H1 (cell line): Measurements from ENCODE around the gene ST6GALNAC5. TPM values are rescaled to one million over a fixed set of nuclear protein-coding genes. Genes with fewer than 3 reads are reported as not detected.

ENCODE experiments used
- CTCF ChIA-PET: fragments of 300-600 bp; sonication (Branson Sonifier 250); formaldehyde crosslinking; loops from one replicate; lab custom pipeline; 2021; ENCODE audit not compliant: partially characterized antibody; lab: Charles Lee
- POLR2A ChIA-PET: fragments of 300-600 bp; sonication (Branson Sonifier 250); formaldehyde crosslinking; loops from one replicate; lab custom pipeline; 2021; ENCODE audit warnings: inconsistent platforms; ENCODE audit not compliant: partially characterized antibody; lab: Charles Lee
- DNase-seq, 2 experiments: peaks; one replicate each; pipeline versions ENCODE4 v3.0.0 to v3.0.0-alpha.2; 2010 to 2022; ENCODE audit warnings: low spot score in 2 of 2, low read depth in 1 of 2, mixed read lengths in 1 of 2
- FAIRE-seq: peaks from 2 replicates; lab custom pipeline; 2011; peaks lifted over from hg19 to GRCh38; lab: Jason Lieb, UNC
- H2AFZ ChIP-seq: 2 replicates; pipeline ENCODE4 v1.8.1; 2012; ENCODE audit warnings: low read length, inconsistent platforms
- H2AK5ac ChIP-seq: 2 replicates; pipeline ENCODE4 v1.6.1; 2013; ENCODE audit warnings: low read depth, low read length
- H2BK120ac ChIP-seq: replicated peaks from 2 replicates; pipeline ENCODE3; 2013; ENCODE audit warnings: low read depth, low read length, inconsistent platforms
- H2BK12ac ChIP-seq: 2 replicates; pipeline ENCODE4 v1.6.1; 2013; ENCODE audit warnings: low read depth, low read length
- H2BK15ac ChIP-seq: 2 replicates; pipeline ENCODE4 v1.6.1; 2013; ENCODE audit warnings: low read length
- H2BK20ac ChIP-seq: 2 replicates; pipeline ENCODE4 v1.6.1; 2013; ENCODE audit warnings: low read length
- H2BK5ac ChIP-seq: 2 replicates; pipeline ENCODE4 v1.6.1; 2013; ENCODE audit warnings: low read depth, low read length
- H3K14ac ChIP-seq: 2 replicates; pipeline ENCODE4 v1.6.1; 2013; ENCODE audit warnings: inconsistent platforms; ENCODE audit not compliant: insufficient read length
- H3K18ac ChIP-seq: 2 replicates; pipeline ENCODE4 v1.6.1; 2013; ENCODE audit warnings: low read length; ENCODE audit errors: extremely low read depth
- H3K23ac ChIP-seq: 2 replicates; pipeline ENCODE4 v1.6.1; 2013; ENCODE audit warnings: inconsistent platforms; ENCODE audit not compliant: insufficient read length
- H3K23me2 ChIP-seq: 2 replicates; pipeline ENCODE4 v1.6.1; 2013; ENCODE audit warnings: low read depth, low read length
- H3K27ac ChIP-seq: 2 replicates; pipeline ENCODE4 v1.6.1; 2011; ENCODE audit warnings: low read depth, low read length, inconsistent platforms
- H3K27me3 ChIP-seq, 4 experiments: replicated peaks in 1 of 4; 1 replicate in 1 of 4; 2 replicates in 3 of 4; pipeline versions ENCODE4 v1.6.1 to v1.8.1; 2011 to 2013; ENCODE audit warnings: low read length in 3 of 4, mild to moderate bottlenecking in 3 of 4, inconsistent platforms in 2 of 4, mixed read lengths in 2 of 4, moderate library complexity in 1 of 4; ENCODE audit not compliant: control insufficient read depth in 3 of 4, insufficient read depth in 3 of 4; ENCODE audit errors: extremely low read depth in 1 of 4
- H3K36me3 ChIP-seq, 4 experiments: 2 replicates each; pipeline versions ENCODE4 v1.6.1 to v1.8.1; 2011 to 2013; ENCODE audit warnings: mild to moderate bottlenecking in 4 of 4, low read length in 3 of 4, moderate library complexity in 2 of 4, control low read depth in 1 of 4, inconsistent platforms in 1 of 4; ENCODE audit not compliant: insufficient read depth in 4 of 4, control insufficient read depth in 2 of 4
- H3K4ac ChIP-seq: replicated peaks from 2 replicates; pipeline ENCODE3; 2013; ENCODE audit warnings: low read length, low read depth, mixed read lengths, inconsistent platforms; ENCODE audit not compliant: insufficient read length
- H3K4me1 ChIP-seq, 4 experiments: replicated peaks in 1 of 4; 1 replicate in 1 of 4; 2 replicates in 3 of 4; pipeline versions ENCODE4 v1.6.1 to v1.8.1; 2011 to 2013; ENCODE audit warnings: low read length in 3 of 4, inconsistent platforms in 2 of 4, mixed read lengths in 1 of 4; ENCODE audit not compliant: insufficient read depth in 4 of 4, control insufficient read depth in 3 of 4
- H3K4me2 ChIP-seq, 2 experiments: 2 replicates each; pipeline versions ENCODE4 v1.6.1 to v1.8.1; 2011 to 2013; ENCODE audit warnings: low read depth in 2 of 2, low read length in 2 of 2, control low read depth in 1 of 2, inconsistent platforms in 1 of 2, mild to moderate bottlenecking in 1 of 2; ENCODE audit not compliant: insufficient read depth in 1 of 2
- H3K4me3 ChIP-seq, 4 experiments: fragments of 200-600, 300-600 bp in 1 of 4; sonication (generic), shearing (Covaris generic), sonication (Bioruptor Twin) in 1 of 4; 2 replicates each; pipeline versions ENCODE4 v1.5.1 to v1.8.1; 2011 to 2016; ENCODE audit warnings: low read length in 4 of 4, low read depth in 3 of 4, control low read depth in 2 of 4, inconsistent platforms in 2 of 4, mild to moderate bottlenecking in 2 of 4, mixed read lengths in 1 of 4, moderate library complexity in 1 of 4; ENCODE audit not compliant: insufficient read depth in 2 of 4; ENCODE audit errors: extremely low read depth in 1 of 4
- H3K56ac ChIP-seq: replicated peaks from 2 replicates; pipeline ENCODE3; 2013; ENCODE audit warnings: low read depth, mild to moderate bottlenecking, mixed read lengths, low read length, inconsistent platforms; ENCODE audit not compliant: insufficient read length
- H3K79me1 ChIP-seq: 2 replicates; pipeline ENCODE4 v1.6.1; 2013; ENCODE audit warnings: low read depth, low read length, control low read depth
- H3K79me2 ChIP-seq, 2 experiments: 2 replicates each; pipeline versions ENCODE4 v1.6.1 to v1.8.1; 2012 to 2013; ENCODE audit warnings: low read length in 2 of 2, mild to moderate bottlenecking in 2 of 2, inconsistent platforms in 1 of 2; ENCODE audit not compliant: insufficient read depth in 2 of 2, control insufficient read depth in 1 of 2
- H3K9ac ChIP-seq, 4 experiments: replicated peaks in 1 of 4; 1 replicate in 1 of 4; 2 replicates in 3 of 4; pipeline versions ENCODE4 v1.6.1 to v1.8.1; 2011 to 2013; ENCODE audit warnings: low read depth in 3 of 4, low read length in 3 of 4, control low read depth in 2 of 4, mild to moderate bottlenecking in 2 of 4, moderate library complexity in 2 of 4, inconsistent platforms in 1 of 4; ENCODE audit errors: extremely low read depth in 1 of 4
- H3K9me3 ChIP-seq, 2 experiments: 2 replicates each; pipeline versions ENCODE4 v1.6.1 to v1.8.1; 2012 to 2013; ENCODE audit warnings: mild to moderate bottlenecking in 2 of 2, moderate library complexity in 2 of 2, control low read depth in 1 of 2, inconsistent platforms in 1 of 2, low read depth in 1 of 2, low read length in 1 of 2, mixed read lengths in 1 of 2; ENCODE audit not compliant: insufficient read depth in 2 of 2
- H4K20me1 ChIP-seq, 2 experiments: replicated peaks in 1 of 2; 2 replicates each; pipeline versions ENCODE3 to v1.8.1; 2011 to 2013; ENCODE audit warnings: inconsistent platforms in 2 of 2, low read length in 2 of 2, mild to moderate bottlenecking in 1 of 2; ENCODE audit not compliant: insufficient read depth in 2 of 2, control insufficient read depth in 1 of 2
- H4K5ac ChIP-seq: 2 replicates; pipeline ENCODE4 v1.6.1; 2013; ENCODE audit warnings: low read length, low read depth, mixed read lengths, inconsistent platforms; ENCODE audit not compliant: insufficient read length
- H4K8ac ChIP-seq: 2 replicates; pipeline ENCODE4 v1.8.0; 2013; ENCODE audit warnings: mild to moderate bottlenecking, moderate library complexity, low read length, inconsistent platforms; ENCODE audit not compliant: insufficient read depth; ENCODE audit errors: extremely low read depth
- H4K91ac ChIP-seq: replicated peaks from 2 replicates; pipeline ENCODE3; 2013; ENCODE audit warnings: low read length, mixed read lengths, inconsistent platforms; ENCODE audit not compliant: insufficient read length
- MAFK ChIP-seq: IDR thresholded peaks from 2 replicates; pipeline ENCODE4 v1.6.1; 2012; ENCODE audit warnings: low read depth, mild to moderate bottlenecking, improper control_type of control experiment, low read length
- WGBS, 2 experiments: shearing (Covaris generic) in 1 of 2; methylation state at CpG; one replicate each; pipeline versions ENCODE4 v1.1.6 to v1.1.7; 2013 to 2015; ENCODE audit warnings: low lambda C conversion rate in 2 of 2, mixed read lengths in 2 of 2, inconsistent platforms in 1 of 2, low coverage in 1 of 2, missing lambda C conversion rate in 1 of 2; ENCODE audit not compliant: insufficient replicate concordance in 2 of 2, insufficient coverage in 1 of 2, insufficient read length in 1 of 2; ENCODE audit errors: extremely low coverage in 1 of 2, missing lambda C conversion rate in 1 of 2; 5-methylcytosine and 5-hydroxymethylcytosine counted together
- polyA plus RNA-seq, 7 experiments: library from polyadenylated mRNA; depleted of rRNA in 3 of 7; stranded (reverse) in 5 of 7; unstranded in 2 of 7; fragments of >200 nt in 5 of 7; fragments of 200-250 nt in 2 of 7; gene quantifications; 1 replicate in 5 of 7; 2 replicates in 1 of 7; 4 replicates in 1 of 7; pipeline versions ENCODE4 v1.2.1 to v1.2.3, GENCODE V29; 2011 to 2013; ENCODE audit warnings: missing spikeins in 2 of 7, mixed read lengths in 2 of 7
- total RNA-seq: library from RNA; stranded (reverse); fragmentation: NEBNext Ultra II Directional; extraction: Animal tissue kit (Norgen Biotek cat#: 25700); gene quantifications from 2 replicates; pipeline ENCODE4 v1.2.1, GENCODE V29; 2021

Gene ST6GALNAC5
- total and polyA plus RNA-seq, 2 of the 8 experiments (the other 6 are each of a cell fraction or from before 2014, with no cell fraction given), result 6.2 to 7.3 TPM

GRCh38 chr1:76876655-76877395 is 9.5 kb downstream of the ST6GALNAC5 start:
- Histone ChIP-seq H2BK5ac (no peak overlapping the region), H3K27me3 (no peaks in the 10 kb centered on the region), H3K4me2 (no peak overlapping the region), H2AFZ (no peak overlapping the region), H2BK20ac (no peak overlapping the region), H2AK5ac (no peak overlapping the region), H3K56ac (no peak overlapping the region), H2BK12ac (no peak overlapping the region), H4K8ac (no peak overlapping the region), H4K5ac (no peak overlapping the region), H3K27ac (no peak overlapping the region), H4K91ac (no peak overlapping the region), H3K23ac (no peak overlapping the region), H3K4me3 (no peak overlapping the region), H2BK120ac (no peak overlapping the region), H2BK15ac (no peak overlapping the region), H4K20me1 (no peaks in the 10 kb centered on the region), H3K18ac (no peak overlapping the region), H3K4ac (no peak overlapping the region), H3K9me3 (no peaks in the 10 kb centered on the region; a peak in 1 of 4 replicates), H3K23me2 (no peaks in the 10 kb centered on the region), H3K4me1 (no peaks in the 10 kb centered on the region), H3K14ac (no peak overlapping the region), H3K36me3 (no peaks in the 10 kb centered on the region), H3K79me1 (no peaks in the 10 kb centered on the region), H3K9ac (no peak overlapping the region), H3K79me2 (no peaks in the 10 kb centered on the region)
- no peak for FAIRE-seq
- POLR2A ChIA-PET, result no interaction called here
- WGBS, 2 experiments, result 93% methylated on average over 8 of the region's 8 CpGs; no CpG with 5 or more reads in 1 of the 2 experiments
- CTCF ChIA-PET, result no interaction called here
- no peak for DNase-seq
- TF ChIP-seq MAFK, result no peak
